Measurements from ENCODE around the gene KIRREL3. TPM values are rescaled to one million over a fixed set of nuclear protein-coding genes. Genes with fewer than 3 reads are reported as not detected.

The KIRREL3 gene
- total RNA-seq, 2 donors from 2014 or later, result 0.61 to 0.64 TPM

DNA sequence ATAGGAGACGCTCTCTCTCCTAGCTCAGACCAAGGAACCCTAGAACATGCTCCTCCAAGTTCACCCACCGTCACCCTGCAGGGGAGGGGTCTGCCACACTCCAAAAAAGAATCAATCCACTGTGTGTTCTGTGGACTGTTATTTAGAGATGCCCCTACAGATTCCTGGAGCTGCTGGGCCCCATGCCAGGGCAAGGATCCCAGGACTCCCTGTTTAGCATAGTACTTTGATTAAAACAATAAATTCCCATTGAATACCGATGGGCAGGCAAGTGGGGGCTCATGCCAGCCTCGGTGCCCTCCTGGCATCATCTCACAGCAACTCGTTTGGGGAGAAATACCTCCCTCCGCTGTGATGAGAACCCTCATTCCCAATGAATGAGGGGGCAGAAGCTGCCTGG lies 397.6 kb downstream of the KIRREL3 start:
- intact Hi-C loops (cut with DNase I), result no loop called here
- Histone ChIP-seq H3K27me3 (no peaks in the 10 kb centered on the region), H3K9ac (ENCODE audit: low read depth in 2 of 2, low read length in 2 of 2) (no peak overlapping the region), H3K9me3 (no peaks in the 10 kb centered on the region), H3K27ac (no peak overlapping the region), H3K36me3 (no peaks in the 10 kb centered on the region), H3K4me1 (no peaks in the 10 kb centered on the region), H3K4me3 (no peak overlapping the region)
- DNase-seq, result no peak
- no peak for TF ChIP-seq CTCF (IDR thresholded peaks at IDR 0.05)

- H3K27ac ChIP-seq, result no peak overlapping the region
- no peak for DNase-seq
- intact Hi-C loops (cut with DNase I), result no loop called here
- no peaks in the 10 kb centered on the region for H3K9me3 ChIP-seq
- no peaks in the 10 kb centered on the region for H3K36me3 ChIP-seq
- no peak for TF ChIP-seq CTCF (IDR thresholded peaks at IDR 0.05)
- no peak overlapping the region for H3K4me3 ChIP-seq
- H3K27me3 ChIP-seq, result no peaks in the 10 kb centered on the region
- H3K4me1 ChIP-seq, result no peaks in the 10 kb centered on the region
- H3K9ac ChIP-seq (ENCODE audit: low read depth in 2 of 2, low read length in 2 of 2), result no peak overlapping the region
Observed at GRCh38 chr11:126602349-126602940, 398.1 kb downstream of the KIRREL3 start.

- Histone ChIP-seq H3K36me3 (no peaks in the 10 kb centered on the region), H3K9me3 (no peaks in the 10 kb centered on the region), H3K4me1 (no peaks in the 10 kb centered on the region), H3K27me3 (no peaks in the 10 kb centered on the region), H3K4me3 (no peak overlapping the region), H3K27ac (no peak overlapping the region), H3K9ac (ENCODE audit: low read depth in 2 of 2, low read length in 2 of 2) (no peak overlapping the region)
- no peak for DNase-seq
- TF ChIP-seq CTCF (IDR thresholded peaks at IDR 0.05), result no peak
- intact Hi-C loops (cut with DNase I), result no loop called here
Observed at GRCh38 chr11:126601550-126602215, 398.9 kb downstream of the KIRREL3 start.

GRCh38 chr11:126601136-126601535 lies 399.4 kb downstream of the KIRREL3 start:
- no peak for DNase-seq
- Histone ChIP-seq H3K9ac (ENCODE audit: low read depth in 2 of 2, low read length in 2 of 2) (no peak overlapping the region), H3K27ac (no peak overlapping the region), H3K27me3 (no peaks in the 10 kb centered on the region), H3K4me3 (no peak overlapping the region), H3K36me3 (no peaks in the 10 kb centered on the region), H3K9me3 (no peaks in the 10 kb centered on the region), H3K4me1 (no peaks in the 10 kb centered on the region)
- no peak for TF ChIP-seq CTCF (IDR thresholded peaks at IDR 0.05)
- intact Hi-C loops (cut with DNase I), result no loop called here

DNA sequence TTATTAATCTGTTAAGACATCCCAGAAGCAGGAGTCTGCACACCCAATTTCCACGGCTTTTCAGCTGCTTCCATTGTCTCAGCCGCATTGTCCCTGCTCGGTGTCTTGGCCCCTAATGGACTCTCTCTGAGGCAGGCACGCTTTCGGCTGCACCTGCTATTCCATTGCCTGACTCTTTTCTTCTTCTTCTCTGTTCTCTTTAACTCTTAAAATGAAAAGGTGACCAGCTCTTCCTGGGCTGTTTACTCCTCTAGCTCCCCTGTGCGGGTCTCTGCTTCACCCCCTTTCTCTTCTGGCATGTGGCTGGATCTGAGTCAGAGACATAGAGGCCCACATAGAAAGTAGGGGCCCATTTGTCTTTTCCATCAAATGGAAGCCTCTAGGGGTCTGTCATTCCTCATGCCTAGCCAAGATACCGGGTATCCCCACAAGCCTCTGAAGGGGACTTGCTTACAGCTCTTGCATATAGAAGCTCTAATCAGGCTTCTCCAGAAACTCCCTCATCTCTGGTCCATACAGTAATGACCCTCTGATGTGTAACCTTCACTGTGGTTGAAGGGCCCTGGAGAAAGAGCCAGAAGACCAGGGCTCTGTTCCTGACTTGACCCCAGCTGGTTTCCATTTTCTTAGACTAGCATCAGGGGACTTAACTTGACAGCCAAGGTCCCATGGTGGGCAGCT lies 401.2 kb downstream of the KIRREL3 start:
- DNase-seq, result no peak
- H3K27me3 ChIP-seq, result no peaks in the 10 kb centered on the region
- intact Hi-C loops (cut with DNase I), result no loop called here

More for the DNA sequence above, 401.2 kb downstream of the KIRREL3 start:
- TF ChIP-seq CTCF (IDR thresholded peaks at IDR 0.05), result no peak
- H3K27ac ChIP-seq, result no peak overlapping the region
- no peak overlapping the region for H3K9ac ChIP-seq (ENCODE audit: low read depth in 2 of 2, low read length in 2 of 2)
- no peaks in the 10 kb centered on the region for H3K9me3 ChIP-seq
- H3K4me1 ChIP-seq, result no peaks in the 10 kb centered on the region
- H3K4me3 ChIP-seq, result no peak overlapping the region
- no peaks in the 10 kb centered on the region for H3K36me3 ChIP-seq
